Mesendoderm (in vitro differentiated cells): ENCODE measurements around the gene MACROD1.

Experiments used
- DNase-seq: peaks from one replicate; pipeline ENCODE4 v3.0.0; 2013
- H2AK5ac ChIP-seq: 2 replicates; pipeline ENCODE4 v1.6.1; 2013; ENCODE audit warnings: low read length, inconsistent platforms
- H2BK120ac ChIP-seq: 2 replicates; pipeline ENCODE4 v1.6.1; 2013; ENCODE audit warnings: low read depth, mild to moderate bottlenecking, low read length, moderate library complexity, mixed read lengths
- H2BK15ac ChIP-seq: replicated peaks from 2 replicates; pipeline ENCODE4 v1.6.1; 2013; ENCODE audit warnings: low read depth, mild to moderate bottlenecking, moderate library complexity
- H2BK5ac ChIP-seq: 2 replicates; pipeline ENCODE4 v1.6.1; 2013; ENCODE audit warnings: low read length, inconsistent platforms
- H3K18ac ChIP-seq: 2 replicates; pipeline ENCODE4 v1.6.1; 2013; ENCODE audit warnings: mild to moderate bottlenecking, low read length, mixed read lengths
- H3K23ac ChIP-seq: one replicate; pipeline ENCODE4 v1.6.1; 2013; ENCODE audit warnings: low read length
- H3K27ac ChIP-seq: 2 replicates; pipeline ENCODE4 v1.5.1; 2013; ENCODE audit warnings: low read depth, mild to moderate bottlenecking, inconsistent platforms, low read length, moderate library complexity
- H3K27me3 ChIP-seq: 2 replicates; pipeline ENCODE4 v1.6.1; 2013; ENCODE audit warnings: low read length, control low read depth, mild to moderate bottlenecking, inconsistent platforms; ENCODE audit not compliant: insufficient read depth, poor library complexity
- H3K36me3 ChIP-seq: 2 replicates; pipeline ENCODE4 v1.6.1; 2013; ENCODE audit warnings: low read length, inconsistent platforms; ENCODE audit not compliant: control insufficient read depth, insufficient read depth
- H3K4ac ChIP-seq: one replicate; pipeline ENCODE4 v1.6.1; 2013; ENCODE audit warnings: low read depth, mild to moderate bottlenecking, low read length, moderate library complexity
- H3K4me1 ChIP-seq: 2 replicates; pipeline ENCODE4 v1.6.1; 2013; ENCODE audit warnings: low read depth, low read length, inconsistent platforms; ENCODE audit not compliant: control insufficient read depth
- H3K4me2 ChIP-seq: 2 replicates; pipeline ENCODE4 v1.6.1; 2013; ENCODE audit warnings: low read length
- H3K4me3 ChIP-seq: 2 replicates; pipeline ENCODE4 v1.5.1; 2013; ENCODE audit warnings: mild to moderate bottlenecking, low read length
- H3K56ac ChIP-seq: one replicate; pipeline ENCODE4 v1.6.1; 2013; ENCODE audit warnings: low read length
- H3K79me1 ChIP-seq: 2 replicates; pipeline ENCODE4 v1.6.1; 2013; ENCODE audit warnings: low read length, inconsistent platforms
- H3K79me2 ChIP-seq: 2 replicates; pipeline ENCODE4 v1.6.1; 2013; ENCODE audit warnings: mild to moderate bottlenecking, low read length; ENCODE audit not compliant: control insufficient read depth, insufficient read depth
- H3K9ac ChIP-seq: 2 replicates; pipeline ENCODE4 v1.6.1; 2013; ENCODE audit warnings: low read length, inconsistent platforms
- H4K5ac ChIP-seq: one replicate; pipeline ENCODE4 v1.6.1; 2013; ENCODE audit warnings: low read length
- H4K8ac ChIP-seq: one replicate; pipeline ENCODE4 v1.6.1; 2013; ENCODE audit warnings: low read depth, mild to moderate bottlenecking, control low read depth, low read length, moderate library complexity
- WGBS: extraction: QIAGEN DNeasy Blood & Tissue Kit; methylation state at CpG from one replicate; pipeline ENCODE4 v1.1.7; 2013; ENCODE audit warnings: low lambda C conversion rate, missing lambda C conversion rate; ENCODE audit not compliant: insufficient coverage; ENCODE audit errors: extremely low coverage; 5-methylcytosine and 5-hydroxymethylcytosine counted together

Gene MACROD1

DNA sequence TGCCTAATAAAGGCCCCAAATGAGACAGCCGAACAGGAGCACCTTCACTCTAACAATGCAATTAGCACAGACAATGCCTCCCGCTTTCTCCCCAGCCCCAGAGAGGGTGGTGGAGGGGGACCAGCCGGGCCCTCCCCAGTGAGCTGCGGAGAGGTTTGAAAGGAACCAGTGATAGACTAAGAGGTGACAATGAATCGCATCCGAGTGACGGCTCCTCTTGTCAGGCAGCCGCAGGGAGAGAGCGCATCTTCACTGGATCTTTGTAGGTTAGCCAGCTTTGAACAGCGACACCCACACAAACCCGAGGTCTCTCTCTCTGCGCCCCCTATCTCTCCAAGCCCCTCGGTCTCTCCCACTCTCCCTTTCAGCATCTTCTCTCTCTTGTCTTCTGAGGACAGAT, 102.1 kb downstream of the MACROD1 start:
- H3K23ac ChIP-seq, result no peak overlapping the region
- no peak overlapping the region for H2BK120ac ChIP-seq
- H3K4me2 ChIP-seq, result no peak overlapping the region
- H3K36me3 ChIP-seq, result no peaks in the 10 kb centered on the region
- H3K4me1 ChIP-seq, result peaks cover 5% of the 10 kb centered on the region
- H2AK5ac ChIP-seq, result no peak overlapping the region
- H3K4me3 ChIP-seq, result no peak overlapping the region
- no peak overlapping the region for H3K9ac ChIP-seq
- no peak overlapping the region for H4K5ac ChIP-seq
- no peak overlapping the region for H2BK5ac ChIP-seq
- H3K27ac ChIP-seq, result no peak overlapping the region
- no peaks in the 10 kb centered on the region for H3K27me3 ChIP-seq
- no CpG with 5 or more reads among the region's 13 CpGs for WGBS
- no peaks in the 10 kb centered on the region for H3K79me1 ChIP-seq
- no peak overlapping the region for H3K4ac ChIP-seq
- H2BK15ac ChIP-seq, result no peak overlapping the region
- H3K56ac ChIP-seq, result no peak overlapping the region
- no peak overlapping the region for H4K8ac ChIP-seq
- no peak for DNase-seq
- H3K79me2 ChIP-seq, result no peaks in the 10 kb centered on the region
- no peak overlapping the region for H3K18ac ChIP-seq

DNA sequence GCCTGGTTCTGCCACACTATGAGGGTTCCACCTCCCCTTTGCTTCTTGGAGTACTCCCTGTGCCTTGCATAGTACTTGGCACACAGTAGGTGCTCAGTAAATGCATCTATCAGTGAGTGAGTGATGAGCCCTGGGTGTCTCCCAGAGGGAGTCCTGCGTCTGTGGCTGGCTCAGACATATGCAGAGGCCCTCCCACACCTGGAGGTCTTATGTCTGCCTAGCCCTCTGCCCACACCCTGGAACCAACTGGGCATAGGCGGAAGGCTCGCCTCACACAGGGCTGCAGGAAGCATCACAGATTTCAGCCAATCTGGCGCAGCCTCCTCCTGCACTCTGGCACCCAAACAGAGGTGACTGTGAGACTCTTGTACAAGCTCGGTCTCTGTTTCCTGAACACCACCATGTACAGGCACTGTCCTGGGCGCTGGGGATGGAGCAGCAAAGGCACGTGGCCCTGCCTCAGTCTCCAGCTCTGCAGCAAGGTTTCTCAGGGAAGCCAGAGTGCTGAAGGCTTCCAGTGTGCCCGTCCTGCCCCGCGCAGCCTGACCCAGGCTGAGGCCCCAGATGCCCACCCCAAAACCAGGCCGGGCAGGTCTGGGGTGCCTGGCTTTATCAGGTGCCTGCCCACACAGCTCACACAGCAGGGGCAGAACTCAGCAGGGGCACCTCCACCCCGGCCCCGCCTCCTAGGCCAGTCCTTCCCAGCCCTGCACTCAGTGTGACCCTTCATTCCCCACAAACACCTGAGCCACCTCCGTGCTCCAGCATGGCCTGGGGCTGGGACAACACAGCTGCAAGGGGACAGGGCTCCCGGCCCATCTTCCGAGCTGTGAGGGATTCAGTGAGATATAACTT, 103.5 kb downstream of the MACROD1 start:
- Histone ChIP-seq H3K4me2 (no peak overlapping the region), H3K4ac (no peak overlapping the region), H4K5ac (no peak overlapping the region), H3K18ac (no peak overlapping the region), H2AK5ac (no peak overlapping the region), H3K27ac (no peak overlapping the region), H4K8ac (no peak overlapping the region), H3K4me3 (no peak overlapping the region), H3K4me1 (peaks cover 3% of the 10 kb centered on the region), H3K9ac (no peak overlapping the region), H2BK120ac (no peak overlapping the region), H3K56ac (no peak overlapping the region), H3K79me1 (no peaks in the 10 kb centered on the region), H2BK5ac (no peak overlapping the region), H3K23ac (no peak overlapping the region), H3K36me3 (no peaks in the 10 kb centered on the region), H3K79me2 (no peaks in the 10 kb centered on the region), H2BK15ac (no peak overlapping the region), H3K27me3 (no peaks in the 10 kb centered on the region)
- WGBS, result no CpG with 5 or more reads among the region's 16 CpGs
- no peak for DNase-seq

DNA sequence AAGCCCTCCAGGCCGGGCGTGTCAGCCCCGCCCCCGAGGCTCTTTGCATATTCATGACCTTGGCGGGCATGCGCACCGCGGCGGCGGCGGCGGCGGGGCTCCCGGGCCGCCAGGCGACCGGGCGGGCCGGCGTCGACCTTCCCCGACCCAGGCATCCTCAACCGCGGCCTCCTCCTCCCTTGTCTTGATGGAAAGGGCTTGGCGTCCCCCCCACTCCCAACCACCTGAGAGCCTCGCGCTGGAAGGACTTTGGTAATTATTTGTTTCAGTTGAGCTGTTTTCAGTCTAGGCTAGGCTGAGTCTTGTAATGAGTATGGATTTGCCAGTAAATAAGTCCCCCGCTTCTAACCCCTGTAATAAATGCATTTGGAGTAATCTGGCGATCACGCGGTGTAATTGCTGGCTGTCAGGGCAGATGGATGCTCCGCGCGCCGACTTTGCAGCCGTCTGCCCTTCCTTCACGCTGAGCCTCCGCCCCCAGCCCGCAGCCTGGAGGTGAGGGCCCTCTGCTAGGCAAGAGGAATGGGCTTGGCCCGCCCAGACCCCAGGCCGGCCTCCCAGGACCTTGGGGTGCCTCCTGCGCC, 105.0 kb downstream of the MACROD1 start:
- Histone ChIP-seq H2AK5ac (no peak overlapping the region), H4K5ac (no peak overlapping the region), H3K27ac (no peak overlapping the region), H3K18ac (no peak overlapping the region), H3K36me3 (no peaks in the 10 kb centered on the region), H2BK120ac (no peak overlapping the region), H3K4me2 (peak overlapping the region; percentile 95), H3K4me3 (no peak overlapping the region), H3K4me1 (peaks cover 2% of the 10 kb centered on the region), H2BK5ac (no peak overlapping the region), H3K27me3 (no peaks in the 10 kb centered on the region), H3K23ac (peak overlapping the region; percentile 80), H3K9ac (peak overlapping the region; percentile 75), H3K4ac (no peak overlapping the region), H4K8ac (no peak overlapping the region), H3K79me2 (no peaks in the 10 kb centered on the region), H3K56ac (peak overlapping the region; percentile 87), H3K79me1 (no peaks in the 10 kb centered on the region), H2BK15ac (no peak overlapping the region)
- DNase-seq, result peak; percentile 64
- WGBS, result no CpG with 5 or more reads among the region's 42 CpGs

DNA sequence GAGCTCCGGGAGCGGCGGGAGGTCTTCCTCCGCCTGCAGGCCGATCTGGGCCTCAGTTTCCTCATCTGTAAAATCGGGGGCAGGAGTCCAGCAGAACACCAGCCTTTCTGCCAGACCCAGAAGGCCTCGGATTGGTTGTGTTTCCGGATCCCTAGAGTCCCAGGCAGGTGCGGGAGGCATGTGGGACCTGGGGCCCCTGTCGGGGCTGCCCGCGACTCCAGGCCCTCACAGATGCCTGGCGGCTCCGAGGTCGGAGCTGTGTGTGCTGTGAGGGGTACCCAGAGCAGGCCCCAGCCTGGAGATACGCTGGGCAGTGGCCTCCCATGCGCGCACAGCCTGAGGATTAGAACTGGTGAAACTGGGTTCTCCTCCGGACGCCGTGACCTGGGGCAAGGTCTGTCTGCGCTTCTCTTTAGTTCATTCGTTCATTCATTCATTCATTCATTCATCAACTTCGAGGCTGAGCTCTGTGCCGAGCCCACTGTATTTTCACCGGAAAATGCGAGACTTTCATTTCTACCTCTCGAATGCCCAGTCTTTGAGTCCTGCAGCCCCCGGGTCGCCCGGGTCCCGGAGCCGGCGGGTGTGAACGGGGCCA, 105.6 kb downstream of the MACROD1 start:
- Histone ChIP-seq H3K56ac (no peak overlapping the region), H3K4me3 (no peak overlapping the region)
- no CpG with 5 or more reads among the region's 35 CpGs for WGBS

DNA sequence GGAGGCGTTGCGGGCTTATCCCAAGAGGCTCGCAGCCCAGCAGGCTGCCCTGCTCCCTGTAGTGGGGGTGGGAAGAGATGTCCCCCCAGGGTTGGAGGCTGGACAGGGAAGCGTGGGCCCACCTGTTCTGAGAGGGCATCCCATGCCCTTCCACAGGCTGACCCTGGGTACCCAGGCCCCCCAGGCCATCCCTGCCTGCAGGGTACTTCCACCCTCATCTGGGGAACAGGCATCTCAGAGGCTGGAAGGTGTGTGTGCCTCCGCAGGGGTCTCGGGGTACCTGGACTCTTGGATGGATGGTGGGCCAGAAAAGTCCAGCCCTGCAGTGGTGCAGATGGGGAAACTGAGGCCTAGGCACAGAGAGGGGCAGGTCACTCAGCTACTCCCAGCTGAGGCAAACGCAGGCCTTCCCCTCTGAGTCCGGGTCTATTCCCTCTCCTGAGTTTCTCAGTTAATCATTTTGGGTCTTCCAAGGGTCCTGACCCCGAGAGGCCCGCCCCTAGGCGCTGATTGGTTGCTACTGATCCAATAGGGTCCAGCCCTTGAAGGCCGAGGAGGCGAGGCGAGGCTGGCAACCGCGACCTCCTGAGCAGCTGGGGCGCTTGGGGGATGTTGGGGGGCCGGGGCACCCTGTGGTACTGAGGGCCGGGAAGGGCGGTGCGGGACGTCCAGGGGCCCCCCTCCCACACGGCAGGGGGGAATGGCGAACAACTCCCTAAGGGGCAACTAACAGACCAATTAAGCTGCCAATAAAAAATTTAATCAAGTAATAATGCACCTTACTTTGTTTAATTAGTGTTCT, 106.4 kb downstream of the MACROD1 start:
- Histone ChIP-seq H3K36me3 (no peaks in the 10 kb centered on the region), H3K4ac (no peak overlapping the region), H2BK120ac (no peak overlapping the region), H2AK5ac (no peak overlapping the region), H3K79me2 (no peaks in the 10 kb centered on the region), H3K79me1 (no peaks in the 10 kb centered on the region), H3K18ac (no peak overlapping the region), H2BK15ac (no peak overlapping the region), H3K4me3 (no peak overlapping the region), H3K9ac (no peak overlapping the region), H4K5ac (no peak overlapping the region), H3K27me3 (no peaks in the 10 kb centered on the region), H3K4me2 (no peak overlapping the region), H3K27ac (no peak overlapping the region), H3K23ac (no peak overlapping the region), H3K56ac (no peak overlapping the region), H3K4me1 (peaks cover 2% of the 10 kb centered on the region), H4K8ac (no peak overlapping the region), H2BK5ac (no peak overlapping the region)
- WGBS, result no CpG with 5 or more reads among the region's 24 CpGs
- DNase-seq, result peak; percentile 29

More for the DNA sequence above, 105.6 kb downstream of the MACROD1 start:
- Histone ChIP-seq H3K9ac (no peak overlapping the region), H3K27me3 (no peaks in the 10 kb centered on the region), H3K18ac (no peak overlapping the region), H4K5ac (no peak overlapping the region), H2AK5ac (no peak overlapping the region), H3K4me1 (peaks cover 2% of the 10 kb centered on the region), H3K27ac (no peak overlapping the region), H3K4ac (no peak overlapping the region), H2BK15ac (no peak overlapping the region), H3K4me2 (peak overlapping the region; percentile 5), H2BK120ac (no peak overlapping the region), H3K79me2 (no peaks in the 10 kb centered on the region), H3K36me3 (no peaks in the 10 kb centered on the region), H2BK5ac (no peak overlapping the region), H3K79me1 (no peaks in the 10 kb centered on the region), H4K8ac (no peak overlapping the region), H3K23ac (no peak overlapping the region)
- DNase-seq, result no peak
